Tibial nerve (tissue), 3 donors: ENCODE data around the gene STOX1.

Experiments used
- POLR2A ChIP-seq, 2 donors: fragments of 450-650 bp; IDR thresholded peaks; one replicate each; pipeline ENCODE4 v1.6.1; 2017; ENCODE audit warnings: antibody characterized with exemption in 2 of 2, mild to moderate bottlenecking in 2 of 2, moderate library complexity in 2 of 2
- TF ChIP-seq, protein P1 (sequence below), 5 experiments: fragments of 200-600 bp in 3 of 5; fragments of 450-650 bp in 2 of 5; sonication (generic) in 3 of 5; IDR thresholded peaks; one replicate each; pipeline ENCODE4 v1.5.1; 2016 to 2019; ENCODE audit warnings: antibody characterized with exemption in 5 of 5, mild to moderate bottlenecking in 3 of 5, moderate library complexity in 2 of 5

DNA sequence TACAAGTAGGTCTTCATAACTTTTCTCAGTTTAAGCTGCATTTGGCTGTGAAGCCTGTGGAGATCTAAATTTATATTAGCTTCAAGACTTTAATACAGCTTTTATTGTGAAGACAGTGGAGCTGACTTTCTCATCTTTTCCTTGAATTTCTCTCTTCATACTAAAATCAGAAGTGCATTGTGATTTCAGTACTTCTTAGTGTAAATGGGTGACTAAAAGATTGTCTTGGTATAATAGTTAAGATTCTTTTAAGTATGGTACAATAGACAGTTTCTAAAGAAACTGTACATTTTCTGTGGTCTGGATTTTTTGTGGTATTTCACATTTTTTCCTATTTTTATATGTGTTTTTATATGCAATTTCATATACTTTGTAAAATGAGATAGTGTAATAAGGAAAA lies 107.7 kb downstream of the STOX1 start:
- TF ChIP-seq, protein P1, sequence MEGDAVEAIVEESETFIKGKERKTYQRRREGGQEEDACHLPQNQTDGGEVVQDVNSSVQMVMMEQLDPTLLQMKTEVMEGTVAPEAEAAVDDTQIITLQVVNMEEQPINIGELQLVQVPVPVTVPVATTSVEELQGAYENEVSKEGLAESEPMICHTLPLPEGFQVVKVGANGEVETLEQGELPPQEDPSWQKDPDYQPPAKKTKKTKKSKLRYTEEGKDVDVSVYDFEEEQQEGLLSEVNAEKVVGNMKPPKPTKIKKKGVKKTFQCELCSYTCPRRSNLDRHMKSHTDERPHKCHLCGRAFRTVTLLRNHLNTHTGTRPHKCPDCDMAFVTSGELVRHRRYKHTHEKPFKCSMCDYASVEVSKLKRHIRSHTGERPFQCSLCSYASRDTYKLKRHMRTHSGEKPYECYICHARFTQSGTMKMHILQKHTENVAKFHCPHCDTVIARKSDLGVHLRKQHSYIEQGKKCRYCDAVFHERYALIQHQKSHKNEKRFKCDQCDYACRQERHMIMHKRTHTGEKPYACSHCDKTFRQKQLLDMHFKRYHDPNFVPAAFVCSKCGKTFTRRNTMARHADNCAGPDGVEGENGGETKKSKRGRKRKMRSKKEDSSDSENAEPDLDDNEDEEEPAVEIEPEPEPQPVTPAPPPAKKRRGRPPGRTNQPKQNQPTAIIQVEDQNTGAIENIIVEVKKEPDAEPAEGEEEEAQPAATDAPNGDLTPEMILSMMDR (IDR thresholded peaks at IDR 0.05): no peak
- TF ChIP-seq POLR2A (IDR thresholded peaks at IDR 0.05): no peak
